HG03432 (cell line): Measurements from ENCODE around the gene SLC8A1.

Experiments used
- ATAC-seq: cut with Tn5 transposase; IDR thresholded peaks from one replicate; pipeline ENCODE4 v1.9.1; 2021; ENCODE audit warnings: mild to moderate bottlenecking, moderate library complexity; ENCODE audit not compliant: unreplicated experiment

The SLC8A1 gene

DNA sequence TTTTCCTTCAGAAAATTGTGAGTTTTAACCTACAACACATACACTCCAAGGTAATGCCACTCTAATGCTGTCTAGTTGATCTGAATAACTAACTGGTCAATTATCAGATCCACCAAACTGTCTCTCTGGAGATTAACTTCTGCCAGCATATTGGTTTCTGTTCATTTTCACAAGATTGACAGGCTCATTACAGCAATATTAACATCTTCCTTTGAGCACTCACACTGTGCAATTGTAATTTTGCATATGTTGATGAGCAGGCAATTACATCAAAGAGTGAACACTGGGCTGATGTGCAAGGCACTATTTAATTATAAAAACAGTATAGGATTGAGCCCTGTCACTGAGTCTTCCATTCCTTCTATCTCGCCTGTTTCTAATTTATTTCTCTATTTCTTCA is 197.3 kb downstream of the SLC8A1 start:
- ATAC-seq, result no peak

DNA sequence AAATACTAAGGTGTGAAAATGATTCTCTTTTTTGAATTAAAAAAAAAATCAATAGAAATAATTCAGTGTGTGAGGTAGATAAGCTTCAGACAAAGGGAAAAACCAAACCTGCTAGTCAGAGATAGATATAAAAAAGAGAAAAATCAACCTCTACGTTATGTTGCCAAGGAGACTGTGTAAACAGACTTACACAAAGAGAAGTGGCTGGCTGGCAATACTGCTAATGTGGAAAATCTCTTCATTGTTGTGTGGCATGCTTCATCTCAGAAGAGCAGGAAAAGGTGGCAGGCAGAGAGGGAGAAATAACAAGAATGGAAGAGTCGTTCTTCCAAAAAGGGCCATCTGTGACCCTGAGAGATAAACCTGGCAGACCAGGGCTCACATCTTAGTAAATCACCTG is 200.8 kb downstream of the SLC8A1 start:
- ATAC-seq, result no peak

DNA sequence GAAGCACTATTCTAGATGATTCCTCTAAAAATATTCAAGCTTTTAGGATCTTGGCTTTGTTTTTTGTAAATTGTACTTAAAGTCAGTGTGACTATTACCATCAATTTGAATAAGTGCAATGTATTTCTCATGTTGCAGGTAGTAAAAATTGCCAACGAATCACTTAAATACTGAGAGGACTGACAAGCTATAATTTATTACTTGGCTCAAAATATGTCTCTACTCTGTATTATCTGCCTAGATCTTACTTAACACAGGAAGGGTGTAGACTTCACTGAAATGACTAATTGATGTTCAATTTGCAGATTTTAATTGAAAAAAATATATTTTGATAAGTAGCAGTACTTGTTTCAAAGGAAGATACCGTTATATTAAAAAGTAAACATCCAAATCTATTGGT is 202.3 kb downstream of the SLC8A1 start:
- ATAC-seq, result no peak

DNA sequence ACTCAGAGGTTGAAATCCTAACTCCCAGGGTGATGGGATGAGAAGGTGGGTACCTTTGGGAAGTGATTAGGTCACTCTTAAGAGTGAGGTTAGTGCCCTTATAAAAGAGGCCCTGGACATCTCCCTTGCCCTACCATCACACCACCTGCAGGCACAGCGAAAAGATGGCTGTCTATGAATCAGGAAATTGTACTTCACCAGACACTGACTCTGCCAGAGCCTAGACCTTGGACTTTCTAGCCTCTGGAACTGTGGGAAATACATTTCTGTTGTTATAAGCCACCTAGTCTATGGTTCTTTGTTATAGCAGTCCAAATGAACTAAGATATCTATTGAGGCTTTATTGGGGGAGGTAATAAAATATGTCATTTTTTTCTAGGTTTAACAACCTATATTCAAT is 203.6 kb downstream of the SLC8A1 start:
- ATAC-seq, result no peak

DNA sequence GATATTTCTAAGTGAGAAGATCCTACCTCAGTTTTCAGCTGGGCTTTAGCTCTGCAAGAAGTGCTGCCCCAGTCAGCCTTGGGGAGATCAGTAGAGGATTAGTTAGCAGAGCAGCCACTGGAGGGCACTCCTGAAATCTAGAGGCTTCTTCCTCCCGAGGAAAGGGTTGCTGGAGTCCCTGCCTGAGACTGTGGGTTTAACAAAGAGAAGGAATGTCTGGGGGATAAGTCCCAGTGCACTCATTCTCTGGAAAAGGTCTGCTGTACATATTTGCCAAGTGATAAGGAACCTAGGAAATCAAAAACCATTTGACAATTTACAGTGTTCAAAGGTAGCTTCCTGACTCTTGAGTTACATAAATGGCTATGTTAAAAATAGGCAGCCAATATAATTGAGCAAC is 207.2 kb downstream of the SLC8A1 start:
- ATAC-seq, result peak; percentile 82

DNA sequence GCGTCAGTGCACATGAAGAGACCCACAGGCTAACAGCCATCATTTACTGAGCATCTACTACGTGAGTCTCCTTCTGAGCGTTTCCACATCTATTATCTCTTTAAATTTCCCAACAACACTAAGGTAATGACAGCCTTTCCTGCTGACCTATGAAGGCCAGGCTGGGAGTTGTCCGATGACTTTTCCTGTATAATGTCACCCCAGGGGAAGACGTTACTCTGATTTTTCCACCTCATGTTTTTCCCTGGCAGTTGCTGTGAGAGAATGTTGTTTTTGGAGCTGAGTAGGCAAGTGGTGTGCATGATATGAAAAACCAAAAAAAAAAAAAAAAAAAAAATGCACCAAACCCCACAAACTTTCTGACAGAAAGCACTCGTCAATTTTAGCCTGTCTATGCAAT is 207.6 kb downstream of the SLC8A1 start:
- no peak for ATAC-seq

DNA sequence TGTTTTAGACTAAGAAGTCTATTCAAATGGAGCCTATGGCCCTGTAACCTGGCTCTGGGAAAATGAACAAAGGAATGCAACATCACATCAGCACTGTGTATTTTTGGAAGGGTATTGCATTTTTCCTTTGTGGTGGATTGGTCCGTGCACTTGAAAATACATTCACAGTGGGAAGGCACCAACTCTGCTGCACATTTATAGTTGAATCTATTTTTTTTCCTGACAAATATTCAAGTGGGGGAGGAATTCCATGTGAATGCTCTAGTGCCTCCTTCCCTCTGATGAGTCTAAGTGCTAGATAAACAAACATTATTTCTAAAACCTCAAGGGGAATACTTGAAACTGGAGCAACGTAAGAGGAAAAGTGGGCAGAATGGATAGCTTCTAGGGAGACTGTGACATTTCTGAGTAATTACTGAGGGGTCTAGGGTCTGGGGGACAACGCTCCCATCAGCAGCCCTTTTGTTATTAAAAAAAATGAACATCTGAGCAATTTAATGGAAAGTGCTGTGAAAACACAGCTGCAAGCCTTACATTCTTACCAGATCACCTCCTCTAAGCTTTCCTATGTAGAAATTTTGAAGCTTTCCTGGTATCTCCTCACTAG is 208.2 kb downstream of the SLC8A1 start:
- ATAC-seq, result no peak

DNA sequence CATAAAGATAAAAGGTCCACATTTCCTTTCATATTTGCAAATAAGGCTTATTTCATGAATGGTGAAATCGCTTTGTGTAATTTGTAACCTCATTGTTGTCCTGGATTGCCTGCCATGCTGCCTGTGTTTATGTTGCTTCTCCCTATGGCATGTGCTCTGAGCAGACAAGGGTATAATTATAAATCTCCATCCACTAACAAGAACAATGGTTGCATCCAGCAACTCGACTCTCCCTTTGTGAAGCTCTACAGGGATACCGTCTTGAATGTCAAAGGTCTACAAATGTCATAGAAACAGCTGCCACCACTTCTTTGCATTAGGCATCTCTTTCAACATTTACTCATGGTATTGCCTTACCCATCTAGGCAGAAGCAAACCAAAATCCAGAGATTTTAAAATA is 209.6 kb downstream of the SLC8A1 start:
- no peak for ATAC-seq

DNA sequence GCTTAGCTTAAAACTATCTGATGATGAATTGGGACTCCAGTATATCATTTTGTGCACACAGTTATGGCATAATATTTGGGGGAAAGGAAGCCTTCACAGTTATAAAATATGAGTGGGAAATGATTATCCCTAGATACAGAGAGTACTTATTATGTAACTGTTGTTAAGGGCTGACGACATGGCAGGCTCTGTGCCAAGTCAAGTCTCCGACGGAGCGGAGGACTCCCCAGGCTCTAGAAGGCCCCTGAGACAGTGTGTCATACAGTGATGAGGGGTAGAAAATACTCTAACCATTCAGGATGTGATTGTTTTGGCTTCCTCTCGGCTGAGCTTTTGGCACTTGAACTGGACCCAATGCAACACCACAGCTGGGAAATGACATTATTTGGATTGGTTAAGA is 211.8 kb downstream of the SLC8A1 start:
- no peak for ATAC-seq

DNA sequence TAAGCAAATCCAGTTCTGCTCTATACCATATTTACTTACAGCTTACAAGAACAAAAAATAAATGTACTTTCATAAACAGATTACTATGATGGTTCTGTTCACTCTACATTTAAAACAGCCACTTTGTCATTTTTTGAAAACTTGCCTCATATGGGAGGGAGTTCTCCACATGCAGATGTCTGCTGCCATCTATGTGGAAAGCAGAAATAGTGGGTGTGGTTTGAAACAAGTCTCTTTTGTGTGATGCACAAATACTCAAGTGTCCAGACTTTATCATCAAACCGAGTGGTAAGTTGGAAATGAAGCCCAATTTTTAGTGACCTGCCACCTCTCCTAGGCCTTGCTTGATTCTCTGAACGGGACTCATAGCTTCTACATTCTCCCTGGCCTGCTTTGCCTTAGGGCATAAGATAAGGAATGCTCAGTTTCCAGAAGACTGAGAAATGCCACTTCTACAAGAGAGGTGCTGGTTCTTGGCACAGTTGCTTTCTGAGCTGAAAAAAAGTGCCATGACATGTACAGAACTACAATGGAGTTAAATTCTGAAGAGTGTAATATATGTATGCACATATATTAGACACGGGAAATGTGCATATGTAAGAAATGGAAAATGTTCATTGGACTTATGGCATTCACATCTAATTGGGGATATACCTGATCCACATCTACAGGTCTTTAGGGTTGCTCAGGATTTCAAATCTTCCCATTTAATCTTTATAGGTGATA is 221.0 kb downstream of the SLC8A1 start:
- ATAC-seq, result no peak

DNA sequence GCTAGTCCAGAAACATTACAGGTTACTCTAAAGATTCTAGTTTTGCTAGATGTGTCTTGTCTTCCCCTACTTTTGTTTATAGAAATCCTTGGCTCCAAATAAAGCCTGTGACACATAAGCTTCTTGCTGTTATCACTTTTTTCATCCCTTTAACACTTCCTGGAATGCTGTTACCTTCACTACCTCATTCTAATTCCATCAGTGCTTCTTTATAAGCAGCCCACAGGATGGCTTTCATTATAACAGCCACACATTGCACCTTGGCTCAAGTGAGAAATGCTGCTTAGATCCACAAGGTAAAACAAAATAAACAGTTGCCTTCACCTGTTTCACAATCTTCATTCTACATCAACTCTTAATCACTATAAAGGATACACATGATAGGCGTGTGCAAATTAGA is 221.7 kb downstream of the SLC8A1 start:
- no peak for ATAC-seq

DNA sequence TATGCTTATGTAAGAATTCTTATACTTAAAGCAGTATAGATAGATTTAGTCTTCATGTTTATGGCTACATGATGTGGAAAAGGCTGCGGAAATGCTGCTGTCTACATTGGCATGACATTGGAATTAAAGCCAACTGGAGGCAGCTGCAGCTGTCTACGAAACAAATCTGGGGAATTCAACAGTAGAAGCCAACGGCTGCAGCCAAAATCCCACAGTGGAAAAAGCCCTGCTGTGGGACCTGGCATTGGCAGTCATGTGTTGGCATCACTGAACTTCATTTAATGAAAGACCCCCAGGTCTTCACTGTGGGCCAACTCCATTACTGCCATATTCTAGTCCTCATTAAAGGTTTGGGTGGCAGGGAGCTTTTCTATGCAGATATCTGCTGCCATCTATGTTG is 223.6 kb downstream of the SLC8A1 start:
- ATAC-seq, result no peak

DNA sequence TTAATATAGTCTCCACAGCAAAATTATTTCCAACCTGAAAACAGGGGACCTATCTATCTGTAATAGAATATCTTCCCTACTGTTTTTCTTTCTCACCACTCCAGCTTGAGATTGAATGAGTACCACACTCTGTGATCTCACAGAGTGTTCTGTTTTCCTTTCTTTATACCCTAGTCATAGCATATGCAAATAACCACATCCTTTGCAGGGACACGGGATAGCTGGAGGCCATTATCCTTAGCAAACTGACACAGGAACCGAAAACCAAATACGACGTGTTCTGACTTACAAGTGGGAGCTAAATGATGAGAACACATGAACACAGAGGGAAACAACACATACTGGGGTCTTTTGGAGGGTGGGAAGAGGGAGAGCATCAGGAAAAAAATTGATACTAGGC is 224.7 kb downstream of the SLC8A1 start:
- no peak for ATAC-seq

DNA sequence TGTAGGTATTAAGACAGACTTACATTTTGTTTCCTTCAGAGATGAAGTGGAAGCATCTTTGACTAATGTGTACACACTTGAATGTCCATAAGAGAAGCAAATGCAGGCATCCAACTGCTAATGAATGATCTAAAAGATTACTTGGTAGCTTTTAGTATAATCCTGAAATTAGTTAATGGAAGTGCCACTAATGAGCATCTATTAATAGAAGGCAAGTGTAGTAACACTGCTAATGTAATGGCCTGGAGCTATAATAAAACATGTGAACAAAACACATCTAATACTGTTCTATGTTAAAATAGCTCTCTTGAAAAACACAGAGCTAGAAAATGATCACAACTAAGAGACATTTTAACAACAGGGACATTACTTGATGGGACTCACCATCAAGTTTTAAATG is 225.3 kb downstream of the SLC8A1 start:
- no peak for ATAC-seq

DNA sequence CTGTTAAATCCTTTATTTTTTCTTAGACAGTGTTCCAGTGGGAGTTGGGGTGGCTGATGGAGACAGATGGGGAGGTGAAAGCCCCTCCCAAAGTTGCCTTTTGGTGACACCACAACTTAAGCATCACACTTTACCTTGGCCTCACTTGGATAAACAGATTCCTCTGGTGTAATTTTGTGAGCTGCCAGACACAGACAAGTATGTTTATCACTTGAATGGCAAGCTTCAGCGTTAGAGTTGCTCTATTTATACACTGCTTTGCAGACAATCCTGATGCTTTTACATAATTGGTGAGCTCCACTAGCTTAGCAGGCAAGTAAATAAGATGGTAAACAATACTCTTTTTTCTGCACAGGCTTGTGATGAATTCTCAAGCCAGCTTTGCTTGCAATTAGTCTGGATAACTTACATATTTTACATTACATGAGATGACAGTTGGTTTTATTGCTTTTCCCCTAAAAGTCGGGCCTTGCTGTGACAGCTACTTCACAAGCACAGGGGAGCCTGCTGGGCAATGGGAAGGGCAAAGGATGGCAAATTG is 226.2 kb downstream of the SLC8A1 start:
- ATAC-seq, result no peak

DNA sequence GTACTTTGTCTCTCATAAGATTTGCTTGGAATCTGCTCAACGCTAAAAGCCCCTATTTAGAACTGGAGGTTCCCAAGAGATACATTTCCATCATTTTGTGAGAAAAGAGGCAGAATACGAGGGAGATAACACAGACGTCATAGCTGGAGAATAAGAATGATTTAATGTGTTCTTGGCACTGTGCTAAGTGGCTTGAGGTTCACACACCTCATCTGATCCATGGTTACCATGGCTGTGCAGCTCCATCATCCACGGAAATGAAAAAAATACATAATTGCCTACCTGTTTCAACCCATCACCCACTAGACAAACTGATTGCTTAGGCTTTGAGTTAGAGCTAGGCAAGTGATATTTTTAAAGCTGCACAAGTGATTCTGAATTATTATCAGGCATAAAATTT is 227.6 kb downstream of the SLC8A1 start:
- no peak for ATAC-seq

DNA sequence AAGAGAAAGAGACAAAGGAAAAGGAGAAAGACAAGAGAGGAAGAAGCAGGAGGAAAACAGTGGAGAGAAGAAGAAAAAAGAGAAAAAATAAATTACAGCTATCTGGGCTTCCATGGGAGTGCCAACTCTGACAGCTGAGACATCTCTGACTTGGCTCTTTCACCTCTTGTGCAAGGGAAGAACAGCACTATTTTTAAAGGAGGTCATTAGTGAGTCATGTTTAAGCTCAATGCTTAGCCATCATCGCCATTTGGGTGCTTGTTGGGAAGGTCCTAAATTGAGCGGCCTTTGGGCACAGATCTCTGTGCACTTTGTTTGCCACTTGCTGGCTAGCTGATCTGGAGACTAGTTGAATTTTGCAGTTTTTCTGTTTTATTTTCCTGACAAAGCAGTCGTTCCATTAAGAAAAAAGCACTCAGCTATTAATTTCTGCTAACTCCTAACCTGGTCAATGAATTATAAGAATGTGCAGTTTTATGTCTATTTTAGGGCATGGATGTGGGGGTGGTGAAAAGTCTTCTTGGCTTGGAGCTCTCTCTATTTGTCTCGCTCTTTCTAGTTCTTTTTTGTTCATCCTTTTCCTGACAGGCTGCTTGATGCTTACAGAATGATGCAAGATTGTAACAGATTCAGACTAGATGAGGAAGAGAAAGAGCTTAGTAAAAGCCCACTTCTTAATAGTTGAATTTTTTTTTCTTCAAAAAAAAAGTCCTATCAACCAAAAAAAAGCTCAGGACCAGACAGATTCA is 231.5 kb downstream of the SLC8A1 start:
- no peak for ATAC-seq

DNA sequence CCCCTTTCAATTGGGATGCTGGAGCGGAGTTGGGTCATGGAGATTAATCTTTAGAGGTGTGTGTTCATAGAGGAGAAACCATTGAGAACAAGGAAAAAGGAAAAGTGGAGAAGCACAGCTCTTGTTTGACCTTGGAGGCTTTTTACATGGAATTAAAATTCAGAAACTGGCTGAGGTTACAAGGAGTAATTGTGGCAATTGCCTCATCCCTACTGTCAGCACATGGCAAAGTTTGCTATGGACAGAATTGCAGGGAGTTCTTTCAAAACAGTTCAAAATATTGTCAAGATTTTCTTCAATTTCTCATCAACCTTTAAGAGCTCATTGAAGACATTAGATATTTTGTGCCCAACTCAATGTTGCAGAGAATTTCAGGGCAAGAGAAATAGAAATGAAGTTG is 232.7 kb downstream of the SLC8A1 start:
- ATAC-seq, result no peak

DNA sequence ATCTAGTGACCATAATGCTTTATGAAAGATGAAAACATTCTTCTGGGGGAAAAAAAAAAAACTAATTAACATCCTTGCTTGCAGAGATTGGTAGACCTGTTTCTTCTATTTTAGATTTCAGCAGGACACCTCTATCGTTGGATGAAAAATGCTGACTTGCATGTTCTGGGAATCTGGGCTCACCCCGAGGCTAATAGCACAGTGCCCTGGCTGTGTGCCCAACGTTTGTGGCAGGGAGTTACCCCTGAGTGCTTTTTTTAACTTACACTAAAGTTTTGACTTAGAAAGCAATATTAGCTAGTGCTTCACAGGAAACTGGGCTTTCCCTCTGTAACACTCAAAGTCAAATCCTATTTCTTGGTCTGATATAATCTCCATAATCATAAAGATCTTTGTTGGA is 233.2 kb downstream of the SLC8A1 start:
- no peak for ATAC-seq

DNA sequence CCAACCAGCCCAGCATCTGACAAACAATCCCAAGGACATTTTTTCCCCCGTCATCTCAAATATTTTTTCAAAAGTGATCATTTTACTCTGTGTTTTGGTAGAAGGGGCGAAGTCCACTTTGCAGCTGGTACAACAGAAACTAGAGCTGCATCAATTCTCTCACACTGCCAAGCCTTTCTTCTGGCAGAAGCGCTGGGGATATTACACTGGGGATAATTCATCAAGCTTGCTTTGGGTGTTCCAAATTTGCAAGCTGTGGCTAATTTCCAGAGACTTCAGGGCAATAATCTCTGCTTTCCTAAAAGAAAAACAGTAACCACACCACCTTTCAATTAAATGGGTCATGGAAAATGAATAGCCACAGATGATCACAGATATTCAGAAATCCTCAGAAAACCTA is 238.3 kb downstream of the SLC8A1 start:
- ATAC-seq, result no peak

DNA sequence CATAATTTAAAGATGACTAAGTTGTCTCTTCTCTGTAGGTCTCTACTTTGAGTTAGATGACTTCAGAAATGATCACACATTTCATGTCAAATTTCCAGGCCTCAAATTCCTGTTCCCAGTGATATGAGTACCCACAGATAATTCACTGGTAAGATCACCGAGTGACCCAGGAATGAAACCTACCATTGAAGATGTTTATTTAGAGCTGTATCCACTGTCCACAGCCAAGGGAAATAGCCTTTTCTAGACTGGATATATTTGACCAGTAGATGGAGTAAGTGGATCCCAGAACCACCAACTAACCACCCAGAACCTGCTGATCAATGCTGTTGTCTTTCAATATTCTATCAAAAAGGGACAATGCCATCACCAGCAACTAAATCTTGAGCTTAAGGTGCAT is 238.8 kb downstream of the SLC8A1 start:
- no peak for ATAC-seq

DNA sequence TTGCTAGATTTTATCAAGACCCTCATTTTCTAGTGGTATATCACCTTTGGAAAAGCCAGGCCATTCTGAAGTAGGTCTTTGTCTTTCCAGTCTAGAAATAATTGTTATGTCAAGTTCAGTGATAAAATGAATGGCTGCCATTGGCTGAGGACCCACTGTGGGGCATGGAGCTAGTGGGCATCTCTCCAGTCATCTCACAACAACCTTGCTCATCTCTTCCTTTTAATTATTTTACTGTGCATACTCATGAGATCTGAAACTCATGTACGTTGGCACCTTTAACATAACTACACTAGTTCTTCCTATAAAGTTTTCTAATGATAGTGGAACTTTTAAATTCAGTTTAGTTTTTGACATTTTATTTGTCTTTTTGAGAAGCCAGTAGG is 240.9 kb downstream of the SLC8A1 start:
- ATAC-seq, result no peak
